Measurements from ENCODE around the gene PASK.

GRCh38 chr2:241156971-241157441, 7.7 kb upstream of the PASK start:
- TF ChIP-seq CTCF (IDR thresholded peaks at IDR 0.05) = no peak
- TF ChIP-seq POLR2A (IDR thresholded peaks at IDR 0.05) = no peak

Measured in testis (tissue), 2 donors.